Measurements from ENCODE around the gene DHFR.
"Not testable (repeated sequence)": the region's sequence is repeated elsewhere in the genome, so short reads cannot be mapped to it uniquely, and the experiment has no call there.

Gene DHFR

DNA sequence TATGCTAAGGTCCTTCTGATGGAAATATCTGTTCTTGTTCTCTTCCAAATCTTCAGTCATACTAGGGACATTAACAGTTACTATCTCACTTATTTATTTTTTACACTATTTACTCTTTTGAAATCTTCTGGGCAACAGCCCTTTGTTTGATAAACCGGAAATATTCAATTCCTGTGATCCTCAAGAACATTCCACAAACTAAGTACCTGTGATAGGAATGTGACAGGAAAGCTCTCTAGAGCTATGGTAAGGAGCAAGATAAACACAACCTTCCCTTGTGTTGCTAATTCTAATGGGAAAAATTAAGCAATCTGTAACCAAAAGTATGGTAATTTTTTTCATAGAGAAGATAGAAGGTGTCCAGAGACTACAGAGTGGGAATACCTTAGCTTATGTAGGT, 62.7 kb downstream of the DHFR start:
- no peak for DNase-seq

DNA sequence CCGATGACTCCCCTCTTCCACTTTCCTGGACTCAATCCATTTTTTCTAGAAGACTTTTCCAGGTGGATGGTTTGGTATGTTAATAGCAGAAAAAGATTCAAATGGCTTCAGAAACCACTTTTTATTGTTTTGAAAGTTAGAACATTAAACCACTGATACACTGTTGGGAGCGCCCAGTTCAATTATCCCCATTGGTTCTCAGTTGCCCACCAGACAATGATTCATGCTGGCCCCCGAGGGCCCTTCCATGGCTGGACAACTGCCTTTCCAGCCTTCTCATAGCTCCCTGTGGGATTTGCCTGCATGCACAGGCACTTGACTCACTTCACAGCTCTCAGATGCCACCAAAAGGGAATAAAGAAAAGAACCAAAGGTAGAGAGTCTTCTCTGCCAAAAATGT, 63.4 kb downstream of the DHFR start:
- DNase-seq = no peak

DNA sequence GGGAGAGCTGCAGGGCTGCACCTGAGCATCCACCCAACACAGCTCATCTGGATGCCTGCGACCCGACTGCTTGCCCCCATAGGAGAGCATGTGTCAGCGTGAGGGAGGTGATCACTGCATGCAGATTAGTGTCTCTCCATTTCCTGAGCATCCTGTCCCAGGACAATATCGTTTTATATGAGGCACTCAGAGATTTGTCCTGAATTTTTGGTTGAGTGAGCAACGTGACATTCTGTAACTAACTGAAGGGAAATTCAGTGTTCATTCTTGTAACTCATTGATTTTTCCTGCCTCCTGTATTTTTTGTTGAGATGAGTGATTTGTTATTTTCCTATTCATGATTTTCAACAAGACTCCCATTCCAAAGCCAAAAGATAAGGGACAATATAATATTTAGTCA, 64.0 kb downstream of the DHFR start:
- no peak for DNase-seq

DNA sequence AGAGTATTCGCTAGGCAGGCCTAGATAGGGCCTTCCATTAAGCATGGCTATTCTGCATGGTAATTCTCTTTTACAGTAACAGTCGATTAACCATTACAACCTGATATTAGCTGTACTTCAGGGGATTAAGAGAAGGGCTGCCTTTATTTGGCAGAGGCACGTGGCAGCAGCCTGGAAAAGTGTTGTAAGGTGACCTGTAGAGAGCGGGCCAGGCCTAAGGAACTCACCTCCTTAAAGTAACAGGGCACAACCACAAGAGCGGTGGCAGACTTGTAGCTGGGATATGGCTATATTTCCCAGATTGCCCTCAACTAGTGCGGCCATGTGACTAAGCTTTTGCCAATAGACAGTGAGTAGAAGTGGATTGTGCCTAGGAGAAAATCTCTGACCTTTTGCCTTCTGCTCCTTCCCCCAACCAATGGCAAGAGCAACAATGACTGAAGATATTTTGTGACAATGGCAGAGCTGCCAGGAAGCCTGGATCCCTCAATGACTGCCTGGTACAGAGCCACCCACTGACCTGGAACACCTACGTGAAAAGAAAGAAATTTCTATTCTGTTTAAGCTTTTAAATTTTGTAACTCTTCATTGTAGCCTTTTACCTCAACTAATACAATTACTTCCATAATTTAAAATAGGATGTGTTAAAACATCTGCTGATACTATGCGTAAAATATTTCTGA, 65.8 kb downstream of the DHFR start:
- no peak for DNase-seq

DNA sequence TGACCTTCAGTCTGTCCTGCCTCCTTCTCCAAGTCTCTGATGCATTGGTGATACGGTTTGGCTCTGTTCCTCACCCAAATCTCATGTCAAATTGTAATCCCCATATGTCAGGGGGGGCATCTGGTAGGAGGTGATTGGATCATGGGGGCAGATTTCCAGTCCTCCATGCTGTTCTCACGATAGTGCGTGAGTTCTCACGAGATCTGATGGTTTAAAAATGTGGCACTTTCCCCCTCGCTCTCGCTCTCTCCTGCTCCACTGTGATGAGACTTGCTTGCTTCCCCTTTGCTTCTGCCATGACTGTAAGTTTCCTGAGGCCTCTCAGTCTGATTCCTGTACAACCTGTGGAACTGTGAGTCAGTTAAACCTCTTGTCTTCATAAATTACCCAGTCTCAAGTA, 70.0 kb downstream of the DHFR start:
- DNase-seq = no peak

DNA sequence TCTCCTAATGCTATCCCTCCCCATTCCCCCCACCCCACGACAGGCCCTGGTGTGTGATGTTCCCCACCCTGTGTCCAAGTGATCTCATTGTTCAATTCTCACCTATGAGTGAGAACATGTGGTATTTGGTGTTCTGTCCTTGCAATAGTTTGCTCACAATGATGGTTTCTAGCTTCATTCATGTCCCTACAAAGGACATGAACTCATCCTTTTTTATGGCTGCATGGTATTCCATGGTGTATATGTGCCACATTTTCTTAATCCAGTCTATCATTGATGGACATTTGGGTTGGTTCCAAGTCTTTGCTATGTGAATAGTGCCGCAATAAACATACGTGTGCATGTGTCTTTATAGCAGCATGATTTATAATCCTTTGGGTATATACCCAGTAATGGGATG, 74.5 kb downstream of the DHFR start:
- not testable (repeated sequence) for DNase-seq

DNA sequence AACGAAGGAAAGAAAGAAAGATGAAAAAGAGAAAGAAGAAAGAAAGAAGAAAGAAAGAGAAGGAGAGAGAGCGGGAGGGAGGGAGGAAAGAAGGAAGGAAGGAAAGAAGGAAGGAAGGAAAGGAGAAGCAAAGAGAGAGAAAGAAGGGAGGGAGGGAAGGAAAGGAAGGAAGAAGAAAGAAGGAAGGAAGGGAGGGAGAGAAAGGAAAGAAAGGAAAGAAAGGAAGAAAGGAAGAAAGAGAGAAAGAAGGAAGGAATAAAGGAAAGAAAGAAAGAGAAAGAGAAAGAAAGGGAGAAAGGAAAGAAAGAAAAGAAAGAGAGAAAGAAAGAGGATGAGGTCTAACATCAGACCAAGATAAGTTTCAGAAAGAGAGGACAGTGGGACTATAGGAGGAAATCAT, 75.7 kb downstream of the DHFR start:
- no peak for DNase-seq

DNA sequence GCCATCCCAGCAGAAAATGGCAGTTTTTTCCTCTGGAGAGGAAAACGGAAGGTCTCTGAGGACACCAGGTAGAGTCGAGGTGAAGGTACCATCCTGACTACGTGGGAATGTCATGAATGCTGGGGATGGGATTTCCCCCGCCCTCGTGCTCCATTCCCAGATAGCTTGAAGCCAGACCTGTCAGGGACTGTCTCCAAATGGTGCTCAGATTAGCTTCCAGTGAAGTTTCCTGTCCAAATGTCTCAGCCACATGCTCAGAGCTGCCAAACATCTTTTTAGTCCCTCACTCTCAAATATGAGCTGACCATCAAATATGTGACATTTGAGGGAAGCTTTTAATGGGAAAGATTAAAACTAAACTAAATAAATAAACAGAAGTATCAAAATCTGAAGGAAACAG, 77.1 kb downstream of the DHFR start:
- DNase-seq = no peak

DNA sequence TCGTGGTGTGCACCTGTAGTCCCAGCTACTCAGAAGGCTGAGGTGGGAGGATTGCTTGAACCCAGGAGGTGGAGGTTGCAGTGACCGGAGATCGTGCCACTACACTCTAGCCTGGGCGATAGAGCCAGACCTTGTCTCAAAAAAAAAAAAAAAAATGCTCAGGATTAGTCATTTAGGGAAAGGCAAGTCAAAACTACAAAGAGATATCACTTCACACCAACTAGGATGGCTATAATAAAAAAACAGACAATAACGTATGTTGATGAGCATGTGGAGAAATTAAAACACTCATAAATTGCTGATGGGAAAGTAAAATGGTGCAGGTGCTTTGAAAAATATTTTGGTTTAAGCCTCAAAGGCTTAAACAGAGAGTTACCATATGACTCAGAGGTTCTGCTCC, 78.4 kb downstream of the DHFR start:
- DNase-seq = no peak

All from SW 1271 (cell line).